ENCODE results near the gene NUDCD3.

DNA sequence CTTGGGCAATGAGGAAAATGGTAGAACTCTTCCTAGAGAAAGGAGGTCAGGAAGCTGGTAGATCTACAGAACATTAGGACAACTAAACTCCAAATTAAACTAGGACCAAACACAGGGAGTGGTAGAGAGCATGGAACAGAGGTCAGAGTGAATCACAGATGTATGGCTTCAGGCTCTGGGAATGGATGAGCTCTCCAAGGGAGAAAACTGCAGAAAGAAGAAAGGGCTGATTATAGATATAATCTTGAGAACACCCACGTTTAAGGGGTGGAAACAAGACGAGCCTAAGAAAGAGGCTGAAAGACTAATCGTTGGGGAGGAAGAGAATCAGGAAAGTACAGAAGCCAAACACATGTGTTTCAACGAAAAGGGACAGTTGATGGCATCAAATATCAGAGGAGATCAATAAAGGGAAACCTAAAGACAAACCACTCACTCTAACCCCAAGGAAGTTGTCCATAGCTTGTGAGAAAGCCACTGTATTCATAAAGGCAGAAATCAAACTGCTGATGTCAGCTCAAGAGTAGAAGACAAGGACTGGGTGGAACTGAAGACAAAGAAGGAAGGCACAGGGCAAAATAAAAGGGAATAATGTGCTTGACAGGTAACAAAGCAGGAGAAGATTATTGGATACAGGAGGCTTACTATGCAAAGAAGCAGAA, 41.4 kb downstream of the NUDCD3 start:
- TF ChIP-seq, protein P1, sequence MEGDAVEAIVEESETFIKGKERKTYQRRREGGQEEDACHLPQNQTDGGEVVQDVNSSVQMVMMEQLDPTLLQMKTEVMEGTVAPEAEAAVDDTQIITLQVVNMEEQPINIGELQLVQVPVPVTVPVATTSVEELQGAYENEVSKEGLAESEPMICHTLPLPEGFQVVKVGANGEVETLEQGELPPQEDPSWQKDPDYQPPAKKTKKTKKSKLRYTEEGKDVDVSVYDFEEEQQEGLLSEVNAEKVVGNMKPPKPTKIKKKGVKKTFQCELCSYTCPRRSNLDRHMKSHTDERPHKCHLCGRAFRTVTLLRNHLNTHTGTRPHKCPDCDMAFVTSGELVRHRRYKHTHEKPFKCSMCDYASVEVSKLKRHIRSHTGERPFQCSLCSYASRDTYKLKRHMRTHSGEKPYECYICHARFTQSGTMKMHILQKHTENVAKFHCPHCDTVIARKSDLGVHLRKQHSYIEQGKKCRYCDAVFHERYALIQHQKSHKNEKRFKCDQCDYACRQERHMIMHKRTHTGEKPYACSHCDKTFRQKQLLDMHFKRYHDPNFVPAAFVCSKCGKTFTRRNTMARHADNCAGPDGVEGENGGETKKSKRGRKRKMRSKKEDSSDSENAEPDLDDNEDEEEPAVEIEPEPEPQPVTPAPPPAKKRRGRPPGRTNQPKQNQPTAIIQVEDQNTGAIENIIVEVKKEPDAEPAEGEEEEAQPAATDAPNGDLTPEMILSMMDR (IDR thresholded peaks at IDR 0.05; ENCODE audit: low read length): no peak
- TF ChIP-seq EZH2 (optimal IDR thresholded peaks at IDR 0.05; ENCODE audit: low read depth, low read length): no peak

All from MM.1S (cell line).